Upper lobe of left lung (tissue), 6 donors: Measurements from ENCODE around the gene PAX7. TPM values are rescaled to one million over a fixed set of nuclear protein-coding genes. Genes with fewer than 3 reads are reported as not detected.

Experiments used
- ATAC-seq, 2 donors: fragments of 200-7000 bp; cut with Tn5 transposase; one replicate each; pipeline ENCODE4 v1.9.1; 2022; ENCODE audit warnings: mild to moderate bottlenecking in 2 of 2, moderate library complexity in 2 of 2; ENCODE audit not compliant: low FRiP score in 2 of 2
- DNase-seq, 2 donors: peaks; one replicate each; pipeline ENCODE4 v3.0.0-alpha.2; 2019 to 2020
- H3K27ac ChIP-seq, 4 donors: fragments of 200-600 bp; sonication (generic); one replicate each; pipeline ENCODE4 v1.5.1; 2016 to 2019
- H3K27me3 ChIP-seq, 4 donors: fragments of 200-600 bp; sonication (generic); one replicate each; pipeline ENCODE4 v1.5.1; 2017 to 2019
- H3K36me3 ChIP-seq, 4 donors: fragments of 200-600 bp; sonication (generic); one replicate each; pipeline ENCODE4 v1.5.1; 2016 to 2019
- H3K4me1 ChIP-seq, 4 donors: fragments of 200-600 bp; sonication (generic); one replicate each; pipeline ENCODE4 v1.5.1; 2018 to 2019
- H3K4me3 ChIP-seq, 4 donors: fragments of 200-600 bp; sonication (generic); one replicate each; pipeline ENCODE4 v1.5.1; 2017 to 2019; ENCODE audit warnings: mild to moderate bottlenecking in 2 of 4, moderate library complexity in 1 of 4
- H3K9me3 ChIP-seq, 4 donors: fragments of 200-600 bp; sonication (generic); one replicate each; pipeline ENCODE4 v1.5.1; 2018 to 2019
- CTCF ChIP-seq, 6 experiments: fragments of 450-650 bp in 4 of 6; fragments of 200-600 bp in 2 of 6; sonication (generic) in 2 of 6; IDR thresholded peaks; one replicate each; pipeline ENCODE4 v1.5.1; 2016 to 2019; ENCODE audit warnings: antibody characterized with exemption in 6 of 6
- EP300 ChIP-seq, 4 donors: sonication (generic); formaldehyde crosslinking; IDR thresholded peaks; one replicate each; pipeline ENCODE4 v1.5.1; 2017; ENCODE audit warnings: antibody characterized with exemption in 4 of 4, control low read depth in 2 of 4
- POLR2A ChIP-seq, 4 donors: fragments of 450-650 bp; IDR thresholded peaks; one replicate each; pipeline ENCODE4 v1.5.1; 2016 to 2017; ENCODE audit warnings: antibody characterized with exemption in 4 of 4, mild to moderate bottlenecking in 2 of 4
- POLR2AphosphoS5 ChIP-seq, 2 donors: sonication (generic); formaldehyde crosslinking; IDR thresholded peaks; one replicate each; pipeline ENCODE4 v1.5.1; 2017; ENCODE audit warnings: antibody characterized with exemption in 2 of 2
- WGBS, 2 donors: methylation state at CpG; one replicate each; pipeline ENCODE4 v1.1.5; 2017 to 2018; 5-methylcytosine and 5-hydroxymethylcytosine counted together
- total RNA-seq, 6 donors: library from RNA; depleted of rRNA in 4 of 6; stranded (reverse); fragments of >200 nt in 4 of 6; gene quantifications; one replicate each; pipeline versions ENCODE4 v1.1.0 to v1.2.1, GENCODE V29; 2016 to 2021
- donor health status: DM: no; HTN: no; CAD: no; lungs with moderate emphysema.
- donor health status: DM: no; HTN: yes; CAD: no; lungs with severe emphysema.

Gene PAX7
- total RNA-seq, 6 donors from 2014 or later = not detected

DNA sequence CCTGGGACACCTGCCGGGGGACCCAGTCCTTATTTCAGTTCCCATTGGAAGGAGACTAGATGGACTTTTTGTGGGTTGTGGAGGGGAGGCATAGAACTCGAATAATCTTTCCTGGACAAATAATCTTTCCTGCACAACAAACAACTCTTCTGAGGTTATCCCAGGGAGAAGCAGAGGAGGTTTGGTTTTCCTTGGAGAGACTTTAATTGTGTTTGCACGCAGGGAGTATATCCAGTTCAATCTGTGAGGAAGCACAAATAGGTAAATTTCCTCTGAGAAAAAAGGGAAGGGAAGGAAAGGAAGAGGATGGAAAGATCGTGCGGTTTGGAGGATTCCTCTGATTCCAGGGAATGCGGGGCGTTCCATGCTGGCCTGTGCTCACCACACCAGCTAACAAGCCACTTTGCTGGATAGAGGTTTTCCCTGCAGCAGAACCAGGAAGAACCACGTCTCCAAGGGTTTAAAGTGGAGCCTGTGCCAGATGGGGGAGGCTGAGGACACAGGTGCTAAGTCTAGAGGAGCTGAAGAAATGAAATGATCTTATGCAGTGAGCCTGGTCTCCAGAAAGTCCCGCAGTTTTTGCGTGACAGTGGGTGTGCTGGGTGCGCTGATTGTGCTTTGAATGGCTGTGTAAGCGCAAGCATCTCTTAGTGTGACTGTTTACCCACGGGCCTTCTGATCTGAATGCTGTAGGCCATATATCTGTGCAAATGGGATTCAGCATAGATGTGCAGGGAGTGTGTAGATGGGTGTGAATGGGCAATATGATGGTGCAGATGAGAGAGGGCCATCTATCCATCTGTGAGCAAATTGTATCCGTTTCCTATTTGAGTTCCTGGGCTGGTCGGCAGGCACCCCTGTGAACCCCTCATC, 7.6 kb downstream of the PAX7 start:
- H3K4me3 ChIP-seq = no peak overlapping the region
- no peaks in the 10 kb centered on the region for H3K36me3 ChIP-seq
- TF ChIP-seq EP300 (IDR thresholded peaks at IDR 0.05) = no peak
- TF ChIP-seq CTCF (IDR thresholded peaks at IDR 0.05) = no peak
- TF ChIP-seq POLR2A (IDR thresholded peaks at IDR 0.05) = no peak
- TF ChIP-seq POLR2AphosphoS5 (IDR thresholded peaks at IDR 0.05) = no peak
- H3K9me3 ChIP-seq = no peaks in the 10 kb centered on the region
- ATAC-seq (no peak), DNase-seq (no peak)
- H3K27me3 ChIP-seq = peaks cover 8 to 94% (median 52%) of the 10 kb centered on the region in 4 donors
- H3K27ac ChIP-seq = no peak overlapping the region
- peaks cover 0 to 11% (median 1%) of the 10 kb centered on the region in 4 donors for H3K4me1 ChIP-seq
- WGBS, 2 donors = 4 to 9% methylated on average over 14 to 15 of the region's 15 CpGs

DNA sequence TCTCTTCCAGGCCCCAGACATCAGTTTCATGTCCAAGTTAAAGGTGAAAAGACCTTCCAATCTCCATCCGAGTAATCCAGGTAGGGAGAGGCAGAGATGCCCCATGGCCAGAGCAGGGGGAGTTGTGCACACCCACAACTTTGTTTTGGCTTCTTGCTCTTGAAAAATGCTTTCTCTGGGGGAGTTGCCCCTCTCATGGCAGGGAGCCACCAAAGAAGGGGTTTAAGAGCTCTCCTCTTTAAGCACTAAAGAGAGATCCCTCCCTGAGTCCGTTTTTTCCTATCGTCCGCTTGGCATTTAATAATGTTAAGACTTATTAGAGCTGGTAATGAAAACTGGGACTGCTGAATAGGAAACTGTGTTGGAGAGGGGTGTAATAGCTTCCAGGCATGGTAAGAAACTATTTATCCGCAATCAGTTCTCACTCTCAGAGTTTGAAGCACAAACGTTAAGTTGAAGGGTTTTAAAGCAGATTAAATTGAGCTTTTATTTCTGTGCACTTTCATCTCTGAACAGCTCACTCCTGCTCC, 8.3 kb downstream of the PAX7 start:
- ATAC-seq (no peak), DNase-seq (no peak)
- H3K27ac ChIP-seq = no peak overlapping the region
- H3K9me3 ChIP-seq = no peaks in the 10 kb centered on the region
- H3K27me3 ChIP-seq = peaks cover 8 to 94% (median 54%) of the 10 kb centered on the region in 4 donors
- H3K36me3 ChIP-seq = no peaks in the 10 kb centered on the region
- peaks cover 0 to 18% (median 1%) of the 10 kb centered on the region in 4 donors for H3K4me1 ChIP-seq
- H3K4me3 ChIP-seq = no peak overlapping the region
- TF ChIP-seq POLR2AphosphoS5 (IDR thresholded peaks at IDR 0.05) (no peak), POLR2A (IDR thresholded peaks at IDR 0.05) (no peak), EP300 (IDR thresholded peaks at IDR 0.05) (no peak), CTCF (IDR thresholded peaks at IDR 0.05) (no peak)
- 3 to 5% methylated on average over 6 of the region's 6 CpGs for WGBS, 2 donors

GRCh38 chr1:18639368-18640055, 8.9 kb downstream of the PAX7 start:
- H3K27ac ChIP-seq = no peak overlapping the region
- peaks cover 0 to 20% (median 1%) of the 10 kb centered on the region in 4 donors for H3K4me1 ChIP-seq
- no peaks in the 10 kb centered on the region for H3K36me3 ChIP-seq
- 8 to 9% methylated on average over 10 of the region's 10 CpGs for WGBS, 2 donors
- TF ChIP-seq EP300 (IDR thresholded peaks at IDR 0.05) (no peak), POLR2A (IDR thresholded peaks at IDR 0.05) (no peak), POLR2AphosphoS5 (IDR thresholded peaks at IDR 0.05) (no peak)
- peaks cover 8 to 94% (median 53%) of the 10 kb centered on the region in 4 donors for H3K27me3 ChIP-seq
- ATAC-seq = no peak
- DNase-seq = no peak
- no peaks in the 10 kb centered on the region for H3K9me3 ChIP-seq
- H3K4me3 ChIP-seq = no peak overlapping the region

GRCh38 chr1:18640228-18641004, 9.8 kb downstream of the PAX7 start:
- Histone ChIP-seq H3K4me3 (no peak overlapping the region), H3K4me1 (peaks cover 0 to 25% (median 3%) of the 10 kb centered on the region in 4 donors), H3K27ac (no peak overlapping the region), H3K9me3 (no peaks in the 10 kb centered on the region), H3K27me3 (peaks cover 8 to 93% (median 54%) of the 10 kb centered on the region in 4 donors), H3K36me3 (no peaks in the 10 kb centered on the region)
- TF ChIP-seq EP300 (IDR thresholded peaks at IDR 0.05) = no peak
- TF ChIP-seq POLR2A (IDR thresholded peaks at IDR 0.05) = no peak
- TF ChIP-seq POLR2AphosphoS5 (IDR thresholded peaks at IDR 0.05) = no peak
- no peak for TF ChIP-seq CTCF (IDR thresholded peaks at IDR 0.05)
- WGBS, 2 donors = 5% methylated on average over 27 to 40 of the region's 43 CpGs
- no peak for ATAC-seq
- DNase-seq = peak in 1 of 2 donors; percentile 46
